ENCODE measurements around the gene CD47. TPM values are rescaled to one million over a fixed set of nuclear protein-coding genes. Genes with fewer than 3 reads are reported as not detected.

CD47 gene
- total RNA-seq: 85.6 and 113 TPM in 2 replicates

- peak; percentile 95 for DNase-seq
These were observed at the start of gene CD47 for GRCh38 chr3:108090701-108091497. CD47 (minus strand) TSS chr3:108091031; CDS start chr3:108090908, 123 bp downstream.

GRCh38 chr3:108137460-108137814 is 46.6 kb upstream of the CD47 start:
- no peak for DNase-seq

- no peak for DNase-seq
These were observed 46.0 kb upstream of the CD47 start for GRCh38 chr3:108136561-108137459.

- no peak for DNase-seq
These were observed 43.7 kb upstream of the CD47 start for GRCh38 chr3:108134555-108134880.

- DNase-seq: no peak
These were observed 43.2 kb upstream of the CD47 start for GRCh38 chr3:108133858-108134554.

- no peak for DNase-seq
These were observed 42.2 kb upstream of the CD47 start for GRCh38 chr3:108133048-108133369.

- no peak for DNase-seq
These were observed 40.8 kb upstream of the CD47 start for GRCh38 chr3:108131475-108132134.

- peak; percentile 76 for DNase-seq
These were observed 40.1 kb upstream of the CD47 start for GRCh38 chr3:108130701-108131474.

GRCh38 chr3:108130236-108130635 is 39.4 kb upstream of the CD47 start:
- DNase-seq: no peak

GRCh38 chr3:108127301-108127988 is 36.6 kb upstream of the CD47 start:
- peak; percentile 24 for DNase-seq

GRCh38 chr3:108126348-108126747 is 35.5 kb upstream of the CD47 start:
- no peak for DNase-seq

GRCh38 chr3:108125550-108126071 is 34.8 kb upstream of the CD47 start:
- DNase-seq: peak; percentile 94

GRCh38 chr3:108125153-108125543 is 34.3 kb upstream of the CD47 start:
- DNase-seq: no peak

- peak; percentile 23 for DNase-seq
These were observed 33.7 kb upstream of the CD47 start for GRCh38 chr3:108124337-108125152.

- peak; percentile 5 for DNase-seq
These were observed 32.5 kb upstream of the CD47 start for GRCh38 chr3:108123326-108123725.

GRCh38 chr3:108122276-108122675 is 31.4 kb upstream of the CD47 start:
- DNase-seq: no peak

GRCh38 chr3:108119398-108120104 is 28.7 kb upstream of the CD47 start:
- DNase-seq: no peak

- no peak for DNase-seq
These were observed 27.4 kb upstream of the CD47 start for GRCh38 chr3:108118038-108118768.

GRCh38 chr3:108117241-108117775 is 26.5 kb upstream of the CD47 start:
- no peak for DNase-seq

Measured in dermis blood vessel endothelial cell (primary cell).